CD4-positive, alpha-beta T cell (primary cell): ENCODE measurements around the gene LRP1B. TPM values are rescaled to one million over a fixed set of nuclear protein-coding genes. Genes with fewer than 3 reads are reported as not detected.

Experiments used
- ATAC-seq: fragments of 200-7000 bp; cut with Tn5 transposase; one replicate; pipeline ENCODE4 v1.10.0; 2022; ENCODE audit warnings: mild to moderate bottlenecking; ENCODE audit not compliant: poor library complexity
- CTCF ChIA-PET: fragments of 350-600 bp; sonication (Branson Sonifier 250); formaldehyde crosslinking; loops from one replicate; lab custom pipeline; 2021; ENCODE audit warnings: antibody characterized with exemption, inconsistent platforms; lab: Charles Lee
- POLR2A ChIA-PET: fragments of 350-600 bp; sonication (Branson Sonifier 250); formaldehyde crosslinking; loops from one replicate; lab custom pipeline; 2021; ENCODE audit warnings: antibody characterized with exemption, inconsistent platforms; lab: Charles Lee
- DNase-seq, 14 experiments: peaks; one replicate each; pipeline ENCODE4 v3.0.0-alpha.2; 2013 to 2020; ENCODE audit warnings: mixed read lengths in 2 of 14
- H3K27ac ChIP-seq, 2 donors: one replicate each; pipeline versions ENCODE4 v1.5.1 to v1.7.0; 2013; ENCODE audit warnings: low read length in 2 of 2, low read depth in 1 of 2, mild to moderate bottlenecking in 1 of 2
- H3K27me3 ChIP-seq, 2 experiments: 1 replicate in 1 of 2; 2 replicates in 1 of 2; pipeline versions ENCODE4 v1.6.1 to v1.7.0; 2013; ENCODE audit warnings: low read length in 2 of 2, control low read depth in 1 of 2, mild to moderate bottlenecking in 1 of 2, moderate library complexity in 1 of 2; ENCODE audit not compliant: insufficient read depth in 2 of 2, control insufficient read depth in 1 of 2
- H3K36me3 ChIP-seq: one replicate; pipeline ENCODE4 v1.6.1; 2013; ENCODE audit warnings: low read length, control low read depth; ENCODE audit not compliant: insufficient read depth
- H3K4me1 ChIP-seq: one replicate; pipeline ENCODE4 v1.6.1; 2013; ENCODE audit warnings: low read length, control low read depth; ENCODE audit not compliant: insufficient read depth
- H3K4me3 ChIP-seq: one replicate; pipeline ENCODE4 v1.5.1; 2013; ENCODE audit warnings: mild to moderate bottlenecking, low read length, moderate library complexity
- H3K9me3 ChIP-seq, 2 experiments: 1 replicate in 1 of 2; 2 replicates in 1 of 2; pipeline versions ENCODE4 v1.6.1 to v1.7.0; 2013; ENCODE audit warnings: low read length in 2 of 2, mild to moderate bottlenecking in 2 of 2, control low read depth in 1 of 2, moderate library complexity in 1 of 2; ENCODE audit not compliant: control insufficient read depth in 1 of 2, insufficient read depth in 1 of 2
- H3K27ac Mint-ChIP-seq: one replicate; pipeline ENCODE4 v1.8.0; 2020; ENCODE audit warnings: mixed read lengths
- H3K27me3 Mint-ChIP-seq: one replicate; pipeline ENCODE4 v1.8.0; 2021; ENCODE audit warnings: mixed read lengths
- H3K36me3 Mint-ChIP-seq: one replicate; pipeline ENCODE4 v1.8.0; 2021; ENCODE audit warnings: low read depth, mixed read lengths
- H3K4me1 Mint-ChIP-seq: one replicate; pipeline ENCODE4 v1.8.0; 2021; ENCODE audit warnings: low read depth, mixed read lengths
- H3K4me3 Mint-ChIP-seq: one replicate; pipeline ENCODE4 v1.8.0; 2020; ENCODE audit warnings: mild to moderate bottlenecking, mixed read lengths
- H3K9me3 Mint-ChIP-seq: one replicate; pipeline ENCODE4 v1.8.0; 2020; ENCODE audit warnings: mixed read lengths
- intact Hi-C, 2 experiments: fragments of 100-400 bp; cut with DNase I in 1 of 2; cut with micrococcal nuclease in 1 of 2; formaldehyde crosslinking; loops; one replicate each; pipeline versions ENCODE4 v1.15.1 to v1.9.0; 2023 to 2025; cut with DNase I, micrococcal nuclease
- total RNA-seq, 174 experiments: library from RNA in 2 of 174; stranded (reverse) in 2 of 174; gene quantifications; one replicate each; pipeline ENCODE4 v1.2.3 and lab custom pipeline; 2021 to 2026
- TF ChIP-seq, protein P1 (sequence below): fragments of 200-600 bp; IDR thresholded peaks from one replicate; pipeline ENCODE4 v1.8.0; 2022; ENCODE audit warnings: antibody characterized with exemption, mild to moderate bottlenecking

The LRP1B gene
- total RNA-seq, 2 experiments from 2014 or later = not detected

DNA sequence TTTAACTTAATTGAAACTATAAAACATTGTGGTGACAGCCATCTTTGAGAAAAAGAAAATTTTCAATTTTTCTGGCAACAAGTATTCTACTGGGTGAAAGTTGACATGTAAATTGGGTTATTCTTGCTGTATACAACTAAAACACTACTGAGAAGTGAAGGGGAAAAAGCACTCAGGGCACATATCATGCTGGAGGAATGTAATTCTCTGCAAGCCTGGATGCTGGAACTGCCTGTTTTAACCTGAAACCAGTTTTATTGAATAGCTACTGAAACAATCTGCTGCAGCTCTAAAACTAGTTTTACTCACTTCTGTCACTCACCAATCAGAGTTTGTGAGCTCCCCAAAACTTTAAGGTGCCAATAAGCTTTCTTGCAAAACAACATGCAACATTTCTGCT is 1136.0 kb downstream of the LRP1B start:
- intact Hi-C loops = no loop called here
- Mint-ChIP-seq H3K4me3 (no peak overlapping the region), H3K9me3 (peaks cover 8% of the 10 kb centered on the region), H3K36me3 (no peaks in the 10 kb centered on the region), H3K27me3 (no peaks in the 10 kb centered on the region), H3K27ac (no peak overlapping the region), H3K4me1 (no peaks in the 10 kb centered on the region)
- Histone ChIP-seq H3K27ac (no peak overlapping the region), H3K4me1 (no peaks in the 10 kb centered on the region), H3K4me3 (no peak overlapping the region), H3K27me3 (no peaks in the 10 kb centered on the region), H3K9me3 (peaks cover 0 to 6% of the 10 kb centered on the region in 2 experiments), H3K36me3 (no peaks in the 10 kb centered on the region)
- no peak for ATAC-seq
- ChIA-PET CTCF (no interaction called here), POLR2A (no interaction called here)
- no peak for DNase-seq
- TF ChIP-seq, protein P1, sequence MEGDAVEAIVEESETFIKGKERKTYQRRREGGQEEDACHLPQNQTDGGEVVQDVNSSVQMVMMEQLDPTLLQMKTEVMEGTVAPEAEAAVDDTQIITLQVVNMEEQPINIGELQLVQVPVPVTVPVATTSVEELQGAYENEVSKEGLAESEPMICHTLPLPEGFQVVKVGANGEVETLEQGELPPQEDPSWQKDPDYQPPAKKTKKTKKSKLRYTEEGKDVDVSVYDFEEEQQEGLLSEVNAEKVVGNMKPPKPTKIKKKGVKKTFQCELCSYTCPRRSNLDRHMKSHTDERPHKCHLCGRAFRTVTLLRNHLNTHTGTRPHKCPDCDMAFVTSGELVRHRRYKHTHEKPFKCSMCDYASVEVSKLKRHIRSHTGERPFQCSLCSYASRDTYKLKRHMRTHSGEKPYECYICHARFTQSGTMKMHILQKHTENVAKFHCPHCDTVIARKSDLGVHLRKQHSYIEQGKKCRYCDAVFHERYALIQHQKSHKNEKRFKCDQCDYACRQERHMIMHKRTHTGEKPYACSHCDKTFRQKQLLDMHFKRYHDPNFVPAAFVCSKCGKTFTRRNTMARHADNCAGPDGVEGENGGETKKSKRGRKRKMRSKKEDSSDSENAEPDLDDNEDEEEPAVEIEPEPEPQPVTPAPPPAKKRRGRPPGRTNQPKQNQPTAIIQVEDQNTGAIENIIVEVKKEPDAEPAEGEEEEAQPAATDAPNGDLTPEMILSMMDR = no peak

DNA sequence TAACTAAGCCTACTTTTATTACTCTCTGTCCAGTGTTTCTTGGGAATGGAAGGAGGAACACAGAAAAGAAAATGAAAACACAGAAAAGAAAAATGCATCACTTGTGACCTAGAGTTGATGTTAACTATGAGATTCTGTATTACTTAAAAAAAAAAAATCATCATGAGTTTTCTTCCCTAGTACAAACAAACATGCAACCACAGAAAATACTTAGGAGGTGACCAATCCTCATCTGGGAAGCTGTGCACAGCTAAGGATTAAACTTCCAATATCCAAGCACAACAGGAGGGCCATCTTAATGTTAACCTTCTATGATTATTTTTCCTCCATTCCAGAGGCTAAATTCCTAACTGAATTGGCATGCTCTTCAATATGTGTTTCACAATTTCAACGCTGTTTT is 1140.4 kb downstream of the LRP1B start:
- no peaks in the 10 kb centered on the region for H3K4me1 ChIP-seq
- no peaks in the 10 kb centered on the region for H3K36me3 ChIP-seq
- H3K36me3 Mint-ChIP-seq = no peaks in the 10 kb centered on the region
- intact Hi-C loops = no loop called here
- POLR2A ChIA-PET = no interaction called here
- peaks cover 0 to 6% of the 10 kb centered on the region in 2 experiments for H3K9me3 ChIP-seq
- CTCF ChIA-PET = no interaction called here
- no peaks in the 10 kb centered on the region for H3K27me3 ChIP-seq
- H3K27me3 Mint-ChIP-seq = no peaks in the 10 kb centered on the region
- H3K4me1 Mint-ChIP-seq = no peaks in the 10 kb centered on the region
- ATAC-seq (no peak), DNase-seq (no peak)
- no peak overlapping the region for H3K27ac ChIP-seq
- H3K4me3 Mint-ChIP-seq = no peak overlapping the region
- H3K9me3 Mint-ChIP-seq = peaks cover 9% of the 10 kb centered on the region
- H3K27ac Mint-ChIP-seq = no peak overlapping the region
- H3K4me3 ChIP-seq = no peak overlapping the region
- TF ChIP-seq, protein P1 = no peak

DNA sequence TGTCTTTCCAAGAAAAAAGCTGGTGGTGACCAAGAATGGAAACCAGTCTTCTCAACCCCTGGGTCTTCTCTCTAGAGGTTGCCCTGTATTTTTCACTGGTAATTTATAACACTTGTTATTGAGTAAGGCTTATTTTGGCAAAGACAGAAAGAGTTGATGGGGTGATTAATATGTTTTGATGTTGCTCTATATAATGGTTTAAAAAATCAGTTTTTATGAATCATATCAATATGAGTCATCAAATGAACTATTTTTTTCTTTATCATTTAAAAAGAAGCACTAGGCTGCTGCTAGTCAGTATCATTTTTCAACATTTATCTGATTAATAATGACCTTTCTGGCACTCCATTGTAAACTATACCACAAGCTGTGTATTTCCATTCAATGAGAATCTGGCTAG is 1142.2 kb downstream of the LRP1B start:
- no peak for DNase-seq
- Histone ChIP-seq H3K9me3 (no peaks in the 10 kb centered on the region), H3K27ac (no peak overlapping the region), H3K36me3 (no peaks in the 10 kb centered on the region), H3K4me1 (no peaks in the 10 kb centered on the region), H3K4me3 (no peak overlapping the region), H3K27me3 (no peaks in the 10 kb centered on the region)
- no peak for ATAC-seq
- Mint-ChIP-seq H3K4me3 (no peak overlapping the region), H3K4me1 (no peaks in the 10 kb centered on the region), H3K27ac (no peak overlapping the region), H3K36me3 (no peaks in the 10 kb centered on the region), H3K9me3 (peaks cover 11% of the 10 kb centered on the region), H3K27me3 (no peaks in the 10 kb centered on the region)
- POLR2A ChIA-PET = no interaction called here
- intact Hi-C loops = no loop called here
- TF ChIP-seq, protein P1 = no peak
- CTCF ChIA-PET = no interaction called here
